Activated CD4-positive, alpha-beta T cell treated with anti-CD3 and anti-CD28 coated beads, Interleukin-2, amount 10 ng/mL, durations not matched to agents 7 days and 5 days (primary cell): ENCODE data around the gene BTG2. TPM values are rescaled to one million over a fixed set of nuclear protein-coding genes. Genes with fewer than 3 reads are reported as not detected.

ENCODE experiments used
- CTCF ChIA-PET: fragments of 350-600 bp; sonication (Branson Sonifier 250); formaldehyde crosslinking; loops from one replicate; lab custom pipeline; 2021; ENCODE audit warnings: antibody characterized with exemption; lab: Charles Lee
- POLR2A ChIA-PET: fragments of 350-600 bp; sonication (Branson Sonifier 250); formaldehyde crosslinking; loops from one replicate; lab custom pipeline; 2021; ENCODE audit warnings: antibody characterized with exemption; lab: Charles Lee
- DNase-seq: peaks from one replicate; pipeline ENCODE4 v3.0.0-alpha.2; 2020
- H3K27ac Mint-ChIP-seq: one replicate; pipeline ENCODE4 v1.8.0; 2021; ENCODE audit warnings: mild to moderate bottlenecking, moderate library complexity, mixed read lengths
- H3K27me3 Mint-ChIP-seq: one replicate; pipeline ENCODE4 v1.8.0; 2021; ENCODE audit warnings: mixed read lengths
- H3K36me3 Mint-ChIP-seq: one replicate; pipeline ENCODE4 v1.8.0; 2021; ENCODE audit warnings: low read depth, mixed read lengths
- H3K4me1 Mint-ChIP-seq: one replicate; pipeline ENCODE4 v1.8.0; 2021; ENCODE audit warnings: mixed read lengths
- H3K4me3 Mint-ChIP-seq: one replicate; pipeline ENCODE4 v1.8.0; 2021; ENCODE audit warnings: mild to moderate bottlenecking, moderate library complexity, mixed read lengths
- H3K9me3 Mint-ChIP-seq: one replicate; pipeline ENCODE4 v1.8.0; 2021; ENCODE audit warnings: mixed read lengths
- total RNA-seq, 2 experiments: library from RNA; stranded (reverse); gene quantifications; one replicate each; pipeline ENCODE4 v1.2.3, GENCODE V29; 2021

BTG2 gene
- total RNA-seq, 2 experiments from 2014 or later = 73.6 to 82.3 TPM

DNA sequence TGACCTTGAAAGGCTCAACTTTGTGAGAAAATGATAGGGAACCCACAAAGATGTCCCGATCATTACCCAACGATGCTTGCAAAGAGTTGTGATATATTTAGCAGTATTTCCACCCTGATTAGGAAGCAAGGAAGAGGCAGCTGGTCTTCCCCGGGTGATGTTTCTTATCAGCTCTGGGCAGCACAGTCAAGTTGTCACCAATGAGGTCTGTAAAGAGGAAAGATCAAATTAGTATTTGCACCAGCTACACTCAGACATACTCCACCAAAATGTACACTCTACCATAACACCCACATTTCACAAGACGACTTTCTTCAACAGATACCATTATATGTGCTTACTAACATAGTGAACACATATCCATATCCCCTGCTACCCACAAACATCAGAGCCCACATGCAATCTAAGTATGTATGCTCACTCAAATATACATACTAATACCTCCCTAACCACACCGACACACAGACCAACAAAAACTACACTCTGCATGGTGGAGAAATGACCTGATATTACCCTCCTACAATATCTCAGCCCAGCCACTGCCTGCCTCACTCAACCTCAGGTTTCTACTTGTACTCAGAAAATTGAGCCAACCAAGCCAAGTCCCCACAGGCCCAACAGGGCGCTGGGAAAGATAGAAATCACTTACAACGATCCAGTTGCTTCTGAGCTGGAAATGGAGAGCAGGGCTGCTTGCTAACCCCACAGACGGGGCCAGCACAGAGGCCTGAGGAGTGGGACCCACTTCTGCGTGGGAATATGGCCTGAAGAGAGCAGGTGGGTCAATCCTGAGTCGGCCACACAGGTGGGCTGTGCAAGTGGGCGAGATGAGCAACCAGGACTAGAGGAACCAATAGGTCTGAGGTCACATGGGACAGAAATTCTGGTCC lies 4.6 kb upstream of the BTG2 start:
- H3K9me3 Mint-ChIP-seq = no peaks in the 10 kb centered on the region

DNA sequence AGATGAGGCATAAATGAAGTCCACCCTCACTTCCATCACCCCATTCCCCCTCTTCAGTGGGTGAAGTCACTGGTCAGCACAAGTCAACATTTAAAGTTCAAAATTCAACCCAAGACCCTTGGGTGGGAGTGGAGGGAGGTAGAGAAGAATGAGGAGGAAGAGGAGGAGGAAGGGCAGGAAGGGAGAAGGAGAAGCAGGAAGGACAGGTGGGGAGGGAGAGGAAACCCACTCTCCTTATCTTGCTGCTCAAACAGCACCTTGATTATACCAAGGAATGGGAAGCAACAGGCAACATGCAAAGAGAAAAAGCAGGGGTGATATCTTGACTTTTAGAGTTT lies 4.0 kb upstream of the BTG2 start:
- Mint-ChIP-seq H3K36me3 (peaks cover 5% of the 10 kb centered on the region), H3K4me1 (peaks cover 38% of the 10 kb centered on the region), H3K9me3 (no peaks in the 10 kb centered on the region), H3K4me3 (no peak overlapping the region), H3K27me3 (no peaks in the 10 kb centered on the region), H3K27ac (no peak overlapping the region)
- POLR2A ChIA-PET = no interaction called here
- CTCF ChIA-PET = interaction anchor here (0.7 kb wide), 1 partner anchor 496 kb away, joined by 3 read pairs; no protein-coding TSS in a partner anchor
- no peak for DNase-seq

More for the DNA sequence above, 4.6 kb upstream of the BTG2 start:
- Mint-ChIP-seq H3K27me3 (no peaks in the 10 kb centered on the region), H3K36me3 (no peaks in the 10 kb centered on the region), H3K27ac (peak overlapping the region; percentile 11), H3K4me3 (no peak overlapping the region), H3K4me1 (peaks cover 40% of the 10 kb centered on the region)
- ChIA-PET CTCF (interaction anchor here (0.8 to 2.5 kb wide), 6 partner anchors 10 to 39 kb away, joined by 3 to 23 read pairs (median 7); no protein-coding TSS in a partner anchor), POLR2A (interaction anchor here (0.6 kb wide), 1 partner anchor 23 kb away, joined by 3 read pairs; no protein-coding TSS in a partner anchor)
- DNase-seq = no peak

DNA sequence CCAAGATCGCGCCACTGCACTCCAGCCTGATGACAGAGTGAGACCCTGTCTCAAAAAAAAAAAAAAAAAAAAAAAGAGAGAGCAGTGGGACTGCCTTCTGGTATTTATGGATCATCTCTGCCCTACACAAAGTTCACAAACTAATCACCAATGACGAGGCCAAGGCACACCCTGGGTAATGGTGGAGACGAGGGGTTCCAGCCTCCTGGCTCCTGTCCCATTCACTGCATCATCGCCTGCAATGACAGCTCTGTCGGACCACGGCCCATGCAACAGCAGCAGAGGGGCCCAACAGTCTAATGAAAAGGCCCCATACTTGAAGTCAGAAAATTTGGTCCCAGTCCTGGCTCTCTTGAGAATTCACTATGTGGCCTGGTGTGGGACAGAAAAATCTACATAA lies 2.9 kb upstream of the BTG2 start:
- Mint-ChIP-seq H3K9me3 (no peaks in the 10 kb centered on the region), H3K4me3 (no peak overlapping the region), H3K27ac (no peak overlapping the region), H3K27me3 (no peaks in the 10 kb centered on the region), H3K36me3 (peaks cover 16% of the 10 kb centered on the region), H3K4me1 (peaks cover 39% of the 10 kb centered on the region)
- ChIA-PET POLR2A (no interaction called here), CTCF (no interaction called here)
- no peak for DNase-seq

DNA sequence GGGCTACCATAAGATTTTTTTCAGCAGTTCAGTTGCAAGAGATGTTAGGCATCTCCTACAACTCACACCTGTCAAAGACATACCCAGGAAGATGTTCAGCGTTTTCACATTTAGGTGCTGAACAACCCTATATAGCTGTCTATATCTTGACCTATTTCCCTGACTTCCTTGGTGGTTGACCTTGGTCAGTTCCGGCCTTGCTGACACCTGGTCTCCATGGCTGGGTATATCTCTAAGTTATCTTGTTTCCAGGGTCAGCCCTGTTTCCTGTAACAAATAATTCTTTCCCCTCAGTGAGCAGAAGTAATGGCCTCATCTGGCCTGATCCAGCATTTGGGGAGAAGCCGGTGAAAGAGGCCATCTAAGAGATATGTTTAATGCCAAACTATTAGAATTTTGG lies 2.4 kb upstream of the BTG2 start:
- peaks cover 21% of the 10 kb centered on the region for H3K36me3 Mint-ChIP-seq
- no peaks in the 10 kb centered on the region for H3K27me3 Mint-ChIP-seq
- H3K4me1 Mint-ChIP-seq = peaks cover 43% of the 10 kb centered on the region
- DNase-seq = no peak
- POLR2A ChIA-PET = no interaction called here
- CTCF ChIA-PET = no interaction called here
- no peaks in the 10 kb centered on the region for H3K9me3 Mint-ChIP-seq
- H3K4me3 Mint-ChIP-seq = no peak overlapping the region
- H3K27ac Mint-ChIP-seq = peak overlapping the region; percentile 11

DNA sequence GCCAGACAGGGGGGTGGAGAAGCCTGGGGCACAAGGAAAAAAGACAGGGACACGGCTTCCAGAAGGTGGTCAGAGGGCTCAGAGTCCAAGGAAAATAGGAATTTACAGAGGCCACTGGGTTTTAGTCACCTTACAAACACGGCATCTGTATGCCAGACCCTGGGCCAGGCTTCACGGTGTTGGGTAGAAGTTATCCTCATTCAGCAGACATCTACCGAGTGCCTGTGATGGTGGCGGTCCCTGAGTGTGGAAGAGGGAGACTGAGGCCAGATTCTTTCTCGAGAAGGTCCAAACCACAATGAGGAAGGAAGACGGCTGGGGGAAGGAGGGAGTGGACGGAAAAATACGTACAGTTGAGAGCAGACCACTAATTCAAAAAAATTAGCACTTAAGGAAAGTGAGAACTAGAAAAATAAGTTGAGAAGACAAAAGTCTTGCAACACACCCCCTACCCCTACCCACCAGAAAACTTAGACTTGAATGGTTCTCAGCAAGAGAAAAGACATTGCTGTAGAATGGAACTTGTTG lies 864 bp upstream of the BTG2 start:
- peak overlapping the region; percentile 96 for H3K4me3 Mint-ChIP-seq
- ChIA-PET CTCF (interaction anchor here (5.3 to 9.7 kb wide), 5 partner anchors 10 to 35 kb away, joined by 31 to 144 read pairs (median 58); no protein-coding TSS in a partner anchor), POLR2A (interaction anchor here (0.9 to 3.3 kb wide), 2 partner anchors 13 to 15 kb away, joined by 3 to 20 read pairs; no protein-coding TSS in a partner anchor)
- H3K27me3 Mint-ChIP-seq = no peaks in the 10 kb centered on the region
- no peak for DNase-seq
- H3K27ac Mint-ChIP-seq = peak overlapping the region; percentile 93
- H3K4me1 Mint-ChIP-seq = peaks cover 50% of the 10 kb centered on the region
- no peaks in the 10 kb centered on the region for H3K9me3 Mint-ChIP-seq
- H3K36me3 Mint-ChIP-seq = peaks cover 36% of the 10 kb centered on the region

DNA sequence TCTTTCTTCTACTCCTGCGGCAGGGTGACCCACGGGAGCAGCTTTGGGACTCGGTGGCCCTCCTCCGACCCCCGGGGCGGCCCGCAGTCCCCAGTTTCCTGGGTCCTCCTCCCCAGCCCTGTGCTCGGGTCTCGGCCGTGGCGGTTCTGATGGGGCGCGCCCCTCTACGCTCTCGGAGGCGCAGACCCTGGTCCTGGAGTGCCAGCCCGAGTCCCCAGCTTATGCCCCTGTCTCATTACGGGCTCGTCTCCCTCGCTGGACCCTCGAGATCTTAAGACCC lies 430 bp downstream of the BTG2 start:
- Mint-ChIP-seq H3K4me3 (peak overlapping the region; percentile 96), H3K4me1 (peaks cover 59% of the 10 kb centered on the region), H3K27ac (peak overlapping the region; percentile 96), H3K27me3 (no peaks in the 10 kb centered on the region), H3K9me3 (no peaks in the 10 kb centered on the region), H3K36me3 (peaks cover 48% of the 10 kb centered on the region)
- CTCF ChIA-PET = interaction anchor here (0.6 to 9.7 kb wide), 10 partner anchors 11 to 956 kb away, joined by 3 to 144 read pairs (median 25); no protein-coding TSS in a partner anchor
- POLR2A ChIA-PET = interaction anchor here (3.3 kb wide), 1 partner anchor 16 kb away, joined by 20 read pairs; no protein-coding TSS in a partner anchor
- no peak for DNase-seq

DNA sequence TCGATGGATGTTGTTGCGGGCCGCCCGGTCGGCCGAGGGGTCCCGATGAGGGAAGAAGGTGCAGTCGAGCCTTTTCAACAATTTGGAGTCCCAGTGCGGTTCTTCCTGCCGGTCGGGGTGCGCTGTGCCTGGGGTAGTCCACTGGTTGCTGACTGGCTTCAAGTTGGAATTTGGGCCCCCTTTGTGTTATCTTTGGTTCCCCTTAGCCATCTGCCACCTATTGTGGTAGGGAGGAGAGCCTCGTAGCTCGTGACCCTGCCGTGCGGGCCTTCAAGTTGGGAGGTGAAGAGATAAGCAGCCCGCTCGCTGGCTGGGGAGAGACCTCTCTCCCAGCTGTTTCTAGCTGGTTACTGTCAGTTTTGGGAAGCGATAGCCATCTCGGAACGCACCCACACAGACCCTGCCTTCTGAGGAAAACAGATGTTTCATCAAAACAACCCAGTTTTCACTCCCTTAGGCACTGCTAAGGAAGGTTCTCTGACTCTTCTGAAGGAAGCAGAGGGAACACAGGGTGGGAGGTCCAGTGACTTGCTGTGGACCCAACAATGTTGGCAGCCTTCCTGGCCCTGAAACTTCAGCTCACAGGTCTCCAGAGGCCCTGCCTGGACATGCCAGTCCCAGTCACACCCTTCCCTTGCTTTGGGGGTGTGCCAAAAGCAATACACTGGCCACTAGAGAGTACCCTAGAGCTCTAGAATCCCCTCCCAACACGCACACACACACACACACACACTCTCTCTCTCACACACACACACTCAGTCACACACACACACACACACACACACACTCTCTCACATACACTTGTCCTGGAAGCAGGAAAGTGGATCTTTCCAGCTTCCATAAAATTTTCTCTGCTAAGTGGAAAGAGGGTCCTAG lies 1.0 kb downstream of the BTG2 start:
- ChIA-PET CTCF (interaction anchor here (0.6 to 9.7 kb wide), 13 partner anchors 11 to 956 kb away, joined by 3 to 144 read pairs (median 6); no protein-coding TSS in a partner anchor), POLR2A (interaction anchor here (1.2 to 3.3 kb wide), 4 partner anchors 14 to 21 kb away, joined by 4 to 20 read pairs (median 8); no protein-coding TSS in a partner anchor)
- H3K36me3 Mint-ChIP-seq = peaks cover 54% of the 10 kb centered on the region
- peak overlapping the region; percentile 96 for H3K4me3 Mint-ChIP-seq
- H3K27ac Mint-ChIP-seq = peak overlapping the region; percentile 96
- H3K9me3 Mint-ChIP-seq = no peaks in the 10 kb centered on the region
- H3K4me1 Mint-ChIP-seq = peaks cover 62% of the 10 kb centered on the region
- DNase-seq = peak; percentile 51
- H3K27me3 Mint-ChIP-seq = no peaks in the 10 kb centered on the region

DNA sequence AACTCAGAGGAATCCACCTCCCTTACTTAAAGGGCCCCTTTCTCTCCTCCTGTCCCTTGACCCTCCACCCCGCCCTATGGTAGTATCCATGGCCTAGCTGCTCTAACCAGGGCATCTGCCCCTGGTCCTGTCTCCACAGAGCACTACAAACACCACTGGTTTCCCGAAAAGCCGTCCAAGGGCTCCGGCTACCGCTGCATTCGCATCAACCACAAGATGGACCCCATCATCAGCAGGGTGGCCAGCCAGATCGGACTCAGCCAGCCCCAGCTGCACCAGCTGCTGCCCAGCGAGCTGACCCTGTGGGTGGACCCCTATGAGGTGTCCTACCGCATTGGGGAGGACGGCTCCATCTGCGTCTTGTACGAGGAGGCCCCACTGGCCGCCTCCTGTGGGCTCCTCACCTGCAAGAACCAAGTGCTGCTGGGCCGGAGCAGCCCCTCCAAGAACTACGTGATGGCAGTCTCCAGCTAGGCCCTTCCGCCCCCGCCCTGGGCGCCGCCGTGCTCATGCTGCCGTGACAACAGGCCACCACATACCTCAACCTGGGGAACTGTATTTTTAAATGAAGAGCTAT lies 1.7 kb downstream of the BTG2 start:
- H3K4me1 Mint-ChIP-seq = peaks cover 66% of the 10 kb centered on the region
- H3K27me3 Mint-ChIP-seq = no peaks in the 10 kb centered on the region
- H3K4me3 Mint-ChIP-seq = peak overlapping the region; percentile 96
- POLR2A ChIA-PET = interaction anchor here (1.2 to 3.3 kb wide), 4 partner anchors 14 to 20 kb away, joined by 4 to 20 read pairs (median 8); no protein-coding TSS in a partner anchor
- H3K27ac Mint-ChIP-seq = peak overlapping the region; percentile 96
- peaks cover 61% of the 10 kb centered on the region for H3K36me3 Mint-ChIP-seq
- H3K9me3 Mint-ChIP-seq = no peaks in the 10 kb centered on the region
- CTCF ChIA-PET = interaction anchor here (0.6 to 9.7 kb wide), 14 partner anchors 10 to 962 kb away, joined by 3 to 144 read pairs (median 5); no protein-coding TSS in a partner anchor
- DNase-seq = peak; percentile 67

DNA sequence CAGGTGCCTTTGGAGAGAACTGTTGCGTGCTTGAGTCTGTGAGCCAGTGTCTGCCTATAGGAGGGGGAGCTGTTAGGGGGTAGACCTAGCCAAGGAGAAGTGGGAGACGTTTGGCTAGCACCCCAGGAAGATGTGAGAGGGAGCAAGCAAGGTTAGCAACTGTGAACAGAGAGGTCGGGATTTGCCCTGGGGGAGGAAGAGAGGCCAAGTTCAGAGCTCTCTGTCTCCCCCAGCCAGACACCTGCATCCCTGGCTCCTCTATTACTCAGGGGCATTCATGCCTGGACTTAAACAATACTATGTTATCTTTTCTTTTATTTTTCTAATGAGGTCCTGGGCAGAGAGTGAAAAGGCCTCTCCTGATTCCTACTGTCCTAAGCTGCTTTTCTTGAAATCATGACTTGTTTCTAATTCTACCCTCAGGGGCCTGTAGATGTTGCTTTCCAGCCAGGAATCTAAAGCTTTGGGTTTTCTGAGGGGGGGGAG lies 2.4 kb downstream of the BTG2 start:
- no peak for DNase-seq
- CTCF ChIA-PET = interaction anchor here (0.6 to 9.7 kb wide), 12 partner anchors 10 to 962 kb away, joined by 3 to 144 read pairs (median 12); no protein-coding TSS in a partner anchor
- H3K4me3 Mint-ChIP-seq = peak overlapping the region; percentile 96
- H3K9me3 Mint-ChIP-seq = no peaks in the 10 kb centered on the region
- POLR2A ChIA-PET = interaction anchor here (1.2 to 3.3 kb wide), 4 partner anchors 13 to 19 kb away, joined by 4 to 20 read pairs (median 8); no protein-coding TSS in a partner anchor
- peak overlapping the region; percentile 96 for H3K27ac Mint-ChIP-seq
- H3K27me3 Mint-ChIP-seq = no peaks in the 10 kb centered on the region
- peaks cover 62% of the 10 kb centered on the region for H3K36me3 Mint-ChIP-seq
- H3K4me1 Mint-ChIP-seq = peaks cover 66% of the 10 kb centered on the region

DNA sequence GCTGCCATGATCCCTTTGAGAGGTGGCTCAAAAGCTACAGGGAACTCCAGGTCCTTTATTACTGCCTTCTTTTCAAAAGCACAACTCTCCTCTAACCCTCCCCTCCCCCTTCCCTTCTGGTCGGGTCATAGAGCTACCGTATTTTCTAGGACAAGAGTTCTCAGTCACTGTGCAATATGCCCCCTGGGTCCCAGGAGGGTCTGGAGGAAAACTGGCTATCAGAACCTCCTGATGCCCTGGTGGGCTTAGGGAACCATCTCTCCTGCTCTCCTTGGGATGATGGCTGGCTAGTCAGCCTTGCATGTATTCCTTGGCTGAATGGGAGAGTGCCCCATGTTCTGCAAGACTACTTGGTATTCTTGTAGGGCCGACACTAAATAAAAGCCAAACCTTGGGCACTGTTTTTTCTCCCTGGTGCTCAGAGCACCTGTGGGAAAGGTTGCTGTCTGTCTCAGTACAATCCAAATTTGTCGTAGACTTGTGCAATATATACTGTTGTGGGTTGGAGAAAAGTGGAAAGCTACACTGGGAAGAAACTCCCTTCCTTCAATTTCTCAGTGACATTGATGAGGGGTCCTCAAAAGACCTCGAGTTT lies 3.1 kb downstream of the BTG2 start:
- Mint-ChIP-seq H3K27me3 (no peaks in the 10 kb centered on the region), H3K9me3 (no peaks in the 10 kb centered on the region), H3K36me3 (peaks cover 64% of the 10 kb centered on the region), H3K4me3 (peak overlapping the region; percentile 96), H3K27ac (peak overlapping the region; percentile 96), H3K4me1 (peaks cover 62% of the 10 kb centered on the region)
- POLR2A ChIA-PET = interaction anchor here (1.0 to 1.7 kb wide), 2 partner anchors 13 to 16 kb away, joined by 4 to 10 read pairs; no protein-coding TSS in a partner anchor
- CTCF ChIA-PET = interaction anchor here (1.3 to 9.7 kb wide), 10 partner anchors 9 to 39 kb away, joined by 4 to 144 read pairs (median 25); no protein-coding TSS in a partner anchor
- DNase-seq = no peak

DNA sequence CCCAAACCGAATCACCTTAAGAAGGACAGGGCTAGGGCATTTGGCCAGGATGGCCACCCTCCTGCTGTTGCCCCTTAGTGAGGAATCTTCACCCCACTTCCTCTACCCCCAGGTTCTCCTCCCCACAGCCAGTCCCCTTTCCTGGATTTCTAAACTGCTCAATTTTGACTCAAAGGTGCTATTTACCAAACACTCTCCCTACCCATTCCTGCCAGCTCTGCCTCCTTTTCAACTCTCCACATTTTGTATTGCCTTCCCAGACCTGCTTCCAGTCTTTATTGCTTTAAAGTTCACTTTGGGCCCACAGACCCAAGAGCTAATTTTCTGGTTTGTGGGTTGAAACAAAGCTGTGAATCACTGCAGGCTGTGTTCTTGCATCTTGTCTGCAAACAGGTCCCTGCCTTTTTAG lies 3.6 kb downstream of the BTG2 start:
- Mint-ChIP-seq H3K4me3 (peak overlapping the region; percentile 96), H3K9me3 (no peaks in the 10 kb centered on the region), H3K27ac (peak overlapping the region; percentile 65), H3K4me1 (peaks cover 58% of the 10 kb centered on the region), H3K36me3 (peaks cover 69% of the 10 kb centered on the region), H3K27me3 (no peaks in the 10 kb centered on the region)
- ChIA-PET CTCF (interaction anchor here (1.2 to 9.7 kb wide), 9 partner anchors 8 to 40 kb away, joined by 3 to 144 read pairs (median 31); no protein-coding TSS in a partner anchor), POLR2A (interaction anchor here (1.0 to 1.7 kb wide), 2 partner anchors 12 to 16 kb away, joined by 4 to 10 read pairs; no protein-coding TSS in a partner anchor)
- DNase-seq = no peak
